Neural cell (in vitro differentiated cells): ENCODE measurements around the gene SLC27A5. TPM values are rescaled to one million over a fixed set of nuclear protein-coding genes. Genes with fewer than 3 reads are reported as not detected.

ENCODE experiments used
- H2AFZ ChIP-seq: fragments of 200-600, 300-800 bp; sonication (generic), shearing (Covaris generic); 2 replicates; pipeline ENCODE4 v1.6.0; 2014; ENCODE audit warnings: low read depth, mild to moderate bottlenecking, antibody characterized with exemption, low read length, moderate library complexity
- H3F3A ChIP-seq: fragments of 200-600 bp; shearing (Covaris generic); 2 replicates; pipeline ENCODE4 v1.6.1; 2016; ENCODE audit warnings: mild to moderate bottlenecking, moderate library complexity, mixed read lengths, antibody characterized with exemption, low read length; ENCODE audit not compliant: insufficient read depth, poor library complexity, severe bottlenecking
- H3K27ac ChIP-seq: fragments of 200-600, 300-800 bp; sonication (generic), shearing (Covaris generic); 2 replicates; pipeline ENCODE4 v1.5.1; 2014; ENCODE audit warnings: mild to moderate bottlenecking, low read length, moderate library complexity
- H3K27me3 ChIP-seq: fragments of 300-800, 200-600 bp; sonication (generic), shearing (Covaris generic); 2 replicates; pipeline ENCODE4 v1.6.0; 2014; ENCODE audit warnings: mild to moderate bottlenecking, low read depth, low read length, moderate library complexity; ENCODE audit not compliant: insufficient read depth
- H3K36me3 ChIP-seq: fragments of 300-800, 200-600 bp; sonication (generic), shearing (Covaris generic); 2 replicates; pipeline ENCODE4 v1.5.1; 2014; ENCODE audit warnings: mild to moderate bottlenecking, antibody characterized with exemption, low read length, moderate library complexity; ENCODE audit not compliant: insufficient read depth
- H3K4me2 ChIP-seq: fragments of 300-800, 200-600 bp; sonication (generic), shearing (Covaris generic); 2 replicates; pipeline ENCODE4 v1.6.0; 2014; ENCODE audit warnings: mild to moderate bottlenecking, low read length
- H3K4me3 ChIP-seq: fragments of 300-800, 200-600 bp; sonication (generic), shearing (Covaris generic); 2 replicates; pipeline ENCODE4 v1.5.1; 2014; ENCODE audit warnings: mild to moderate bottlenecking, low read length, moderate library complexity
- H3K79me2 ChIP-seq: fragments of 200-600 bp; shearing (Covaris generic); replicated peaks from 2 replicates; pipeline ENCODE4 v1.6.0; 2014; ENCODE audit warnings: mild to moderate bottlenecking, low read length, moderate library complexity; ENCODE audit not compliant: insufficient read depth
- H3K9ac ChIP-seq: fragments of 300-800, 200-600 bp; sonication (generic), shearing (Covaris generic); 2 replicates; pipeline ENCODE4 v1.6.1; 2016; ENCODE audit warnings: mild to moderate bottlenecking, low read length, mixed read lengths
- H3K9me2 ChIP-seq: fragments of 200-600 bp; shearing (Covaris generic); 2 replicates; pipeline ENCODE4 v1.6.1; 2016; ENCODE audit warnings: mild to moderate bottlenecking, low read length, mixed read lengths; ENCODE audit not compliant: insufficient read depth
- H3K9me3 ChIP-seq: fragments of 200-600, 300-800 bp; sonication (generic), shearing (Covaris generic); 2 replicates; pipeline ENCODE4 v1.6.1; 2016; ENCODE audit warnings: mild to moderate bottlenecking, mixed run types, low read length, moderate library complexity, mixed read lengths
- H4K20me1 ChIP-seq: fragments of 200-600 bp; shearing (Covaris generic); 2 replicates; pipeline ENCODE4 v1.6.1; 2016; ENCODE audit warnings: mild to moderate bottlenecking, mixed run types; ENCODE audit not compliant: insufficient read depth
- EP300 ChIP-seq: fragments of 450-650 bp; conservative IDR thresholded peaks from 2 replicates; pipeline ENCODE4 v1.6.1; 2014; ENCODE audit warnings: antibody characterized with exemption, mild to moderate bottlenecking, moderate library complexity; ENCODE audit not compliant: poor library complexity, severe bottlenecking
- EZH2 ChIP-seq: fragments of 200-600, 300-800 bp; shearing (Covaris generic), sonication (generic); IDR thresholded peaks from 2 replicates; pipeline ENCODE4 v1.6.1; 2014; ENCODE audit warnings: antibody characterized with exemption, low read length, borderline replicate concordance, mild to moderate bottlenecking; ENCODE audit not compliant: insufficient read depth, poor library complexity, severe bottlenecking
- MXI1 ChIP-seq: fragments of 450-650 bp; conservative IDR thresholded peaks from 2 replicates; pipeline ENCODE4 v1.6.1; 2014; ENCODE audit warnings: antibody characterized with exemption, mild to moderate bottlenecking; ENCODE audit not compliant: poor library complexity, severe bottlenecking
- POLR2AphosphoS5 ChIP-seq: IDR thresholded peaks from 2 replicates; pipeline ENCODE4 v1.6.1; 2012
- RAD21 ChIP-seq: fragments of 450-650 bp; conservative IDR thresholded peaks from 2 replicates; pipeline ENCODE4 v1.6.1; 2014; ENCODE audit warnings: antibody characterized with exemption, mild to moderate bottlenecking, moderate library complexity
- SMC3 ChIP-seq: fragments of 450-650 bp; conservative IDR thresholded peaks from 2 replicates; pipeline ENCODE4 v1.6.1; 2014; ENCODE audit warnings: antibody characterized with exemption, mild to moderate bottlenecking, moderate library complexity; ENCODE audit not compliant: poor library complexity
- TAF1 ChIP-seq: IDR thresholded peaks from 2 replicates; pipeline ENCODE4 v1.6.1; 2012; ENCODE audit warnings: low read depth
- polyA plus RNA-seq: library from polyadenylated mRNA; depleted of rRNA; stranded (reverse); fragments of >200 nt; gene quantifications from 2 replicates; pipeline ENCODE4 v1.2.3, GENCODE V29; 2014
- TF ChIP-seq, protein P1 (sequence below): IDR thresholded peaks from 2 replicates; pipeline ENCODE4 v1.6.1; 2012; ENCODE audit warnings: borderline replicate concordance
- TF ChIP-seq, protein P2 (sequence below): fragments of 450-650 bp; IDR thresholded peaks from 2 replicates; pipeline ENCODE4 v1.5.1; 2014; ENCODE audit warnings: antibody characterized with exemption, mild to moderate bottlenecking, moderate library complexity; ENCODE audit not compliant: poor library complexity, severe bottlenecking

The SLC27A5 gene
- polyA plus RNA-seq, 1 donor from 2014 or later: 14.9 TPM

DNA sequence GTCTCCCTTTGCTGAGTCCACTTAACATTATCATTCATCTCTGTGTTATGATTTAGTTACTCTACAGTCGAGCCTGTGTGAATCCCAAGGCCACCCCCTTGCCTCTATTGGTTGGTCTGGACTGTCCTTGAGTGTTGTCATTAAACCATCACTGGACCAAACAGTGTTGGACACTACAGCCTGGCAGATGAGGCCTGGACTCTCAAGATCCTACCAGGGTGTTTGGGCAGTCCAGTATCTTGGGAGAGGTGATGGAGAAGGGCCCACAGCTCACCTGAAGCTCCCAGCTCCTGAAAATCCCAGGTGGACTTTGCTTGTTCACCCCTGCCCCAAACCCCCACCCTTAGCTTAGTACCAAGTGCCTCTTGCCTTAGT, 39.3 kb upstream of the SLC27A5 start:
- Histone ChIP-seq H3K79me2 (peaks cover 19% of the 10 kb centered on the region), H3K4me3 (no peak overlapping the region), H4K20me1 (peaks cover 24% of the 10 kb centered on the region), H3K9me2 (no peaks in the 10 kb centered on the region), H3K27ac (no peak overlapping the region), H2AFZ (no peak overlapping the region), H3K9me3 (no peaks in the 10 kb centered on the region), H3K9ac (no peak overlapping the region), H3F3A (peaks cover 9% of the 10 kb centered on the region), H3K4me2 (no peak overlapping the region), H3K36me3 (peaks cover 3% of the 10 kb centered on the region), H3K27me3 (no peaks in the 10 kb centered on the region)
- TF ChIP-seq RAD21 (no peak), TAF1 (no peak), SMC3 (no peak), POLR2AphosphoS5 (no peak), MXI1 (no peak), EZH2 (no peak), EP300 (no peak)
- TF ChIP-seq, protein P1, sequence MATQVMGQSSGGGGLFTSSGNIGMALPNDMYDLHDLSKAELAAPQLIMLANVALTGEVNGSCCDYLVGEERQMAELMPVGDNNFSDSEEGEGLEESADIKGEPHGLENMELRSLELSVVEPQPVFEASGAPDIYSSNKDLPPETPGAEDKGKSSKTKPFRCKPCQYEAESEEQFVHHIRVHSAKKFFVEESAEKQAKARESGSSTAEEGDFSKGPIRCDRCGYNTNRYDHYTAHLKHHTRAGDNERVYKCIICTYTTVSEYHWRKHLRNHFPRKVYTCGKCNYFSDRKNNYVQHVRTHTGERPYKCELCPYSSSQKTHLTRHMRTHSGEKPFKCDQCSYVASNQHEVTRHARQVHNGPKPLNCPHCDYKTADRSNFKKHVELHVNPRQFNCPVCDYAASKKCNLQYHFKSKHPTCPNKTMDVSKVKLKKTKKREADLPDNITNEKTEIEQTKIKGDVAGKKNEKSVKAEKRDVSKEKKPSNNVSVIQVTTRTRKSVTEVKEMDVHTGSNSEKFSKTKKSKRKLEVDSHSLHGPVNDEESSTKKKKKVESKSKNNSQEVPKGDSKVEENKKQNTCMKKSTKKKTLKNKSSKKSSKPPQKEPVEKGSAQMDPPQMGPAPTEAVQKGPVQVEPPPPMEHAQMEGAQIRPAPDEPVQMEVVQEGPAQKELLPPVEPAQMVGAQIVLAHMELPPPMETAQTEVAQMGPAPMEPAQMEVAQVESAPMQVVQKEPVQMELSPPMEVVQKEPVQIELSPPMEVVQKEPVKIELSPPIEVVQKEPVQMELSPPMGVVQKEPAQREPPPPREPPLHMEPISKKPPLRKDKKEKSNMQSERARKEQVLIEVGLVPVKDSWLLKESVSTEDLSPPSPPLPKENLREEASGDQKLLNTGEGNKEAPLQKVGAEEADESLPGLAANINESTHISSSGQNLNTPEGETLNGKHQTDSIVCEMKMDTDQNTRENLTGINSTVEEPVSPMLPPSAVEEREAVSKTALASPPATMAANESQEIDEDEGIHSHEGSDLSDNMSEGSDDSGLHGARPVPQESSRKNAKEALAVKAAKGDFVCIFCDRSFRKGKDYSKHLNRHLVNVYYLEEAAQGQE: no peak
- TF ChIP-seq, protein P2, sequence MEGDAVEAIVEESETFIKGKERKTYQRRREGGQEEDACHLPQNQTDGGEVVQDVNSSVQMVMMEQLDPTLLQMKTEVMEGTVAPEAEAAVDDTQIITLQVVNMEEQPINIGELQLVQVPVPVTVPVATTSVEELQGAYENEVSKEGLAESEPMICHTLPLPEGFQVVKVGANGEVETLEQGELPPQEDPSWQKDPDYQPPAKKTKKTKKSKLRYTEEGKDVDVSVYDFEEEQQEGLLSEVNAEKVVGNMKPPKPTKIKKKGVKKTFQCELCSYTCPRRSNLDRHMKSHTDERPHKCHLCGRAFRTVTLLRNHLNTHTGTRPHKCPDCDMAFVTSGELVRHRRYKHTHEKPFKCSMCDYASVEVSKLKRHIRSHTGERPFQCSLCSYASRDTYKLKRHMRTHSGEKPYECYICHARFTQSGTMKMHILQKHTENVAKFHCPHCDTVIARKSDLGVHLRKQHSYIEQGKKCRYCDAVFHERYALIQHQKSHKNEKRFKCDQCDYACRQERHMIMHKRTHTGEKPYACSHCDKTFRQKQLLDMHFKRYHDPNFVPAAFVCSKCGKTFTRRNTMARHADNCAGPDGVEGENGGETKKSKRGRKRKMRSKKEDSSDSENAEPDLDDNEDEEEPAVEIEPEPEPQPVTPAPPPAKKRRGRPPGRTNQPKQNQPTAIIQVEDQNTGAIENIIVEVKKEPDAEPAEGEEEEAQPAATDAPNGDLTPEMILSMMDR: no peak

DNA sequence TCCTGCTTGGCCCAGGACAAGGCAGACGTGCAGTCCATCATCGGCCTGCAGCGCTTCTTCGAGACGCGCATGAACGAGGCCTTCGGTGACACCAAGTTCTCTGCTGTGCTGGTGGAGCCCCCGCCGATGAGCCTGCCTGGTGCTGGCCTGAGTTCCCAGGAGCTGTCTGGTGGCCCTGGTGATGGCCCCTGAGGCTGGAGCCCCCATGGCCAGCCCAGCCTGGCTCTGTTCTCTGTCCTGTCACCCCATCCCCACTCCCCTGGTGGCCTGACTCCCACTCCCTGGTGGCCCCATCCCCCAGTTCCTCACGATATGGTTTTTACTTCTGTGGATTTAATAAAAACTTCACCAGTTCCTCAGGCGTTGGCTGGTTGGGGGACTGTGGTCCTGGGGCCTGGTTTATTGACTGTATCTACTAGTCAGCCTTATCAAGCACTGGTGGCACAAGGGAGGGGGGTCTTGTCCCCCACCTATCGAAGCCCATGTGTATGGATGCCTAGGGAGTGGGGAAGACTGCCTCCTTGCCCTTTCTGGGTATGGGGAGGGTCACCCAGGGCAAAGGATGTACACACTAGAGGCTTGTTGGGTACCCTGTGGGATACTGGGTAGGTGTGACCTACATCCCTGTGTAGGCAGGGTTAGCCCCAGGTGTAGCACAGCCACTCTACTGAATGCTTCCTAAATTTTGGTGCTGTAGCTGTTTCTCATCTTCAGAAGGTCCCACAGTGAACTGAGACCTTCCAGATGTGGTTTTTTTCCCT, 38.8 kb upstream of the SLC27A5 start:
- H3K27me3 ChIP-seq: no peaks in the 10 kb centered on the region
- no peak overlapping the region for H3K9ac ChIP-seq
- H3K9me3 ChIP-seq: no peaks in the 10 kb centered on the region
- H3K36me3 ChIP-seq: peaks cover 3% of the 10 kb centered on the region
- H4K20me1 ChIP-seq: peaks cover 30% of the 10 kb centered on the region
- no peak overlapping the region for H2AFZ ChIP-seq
- peaks cover 9% of the 10 kb centered on the region for H3F3A ChIP-seq
- peaks cover 25% of the 10 kb centered on the region for H3K79me2 ChIP-seq
- no peaks in the 10 kb centered on the region for H3K9me2 ChIP-seq
- H3K4me3 ChIP-seq: no peak overlapping the region
- TF ChIP-seq EP300 (no peak), MXI1 (no peak), POLR2AphosphoS5 (no peak), TAF1 (no peak), SMC3 (no peak), RAD21 (no peak), EZH2 (no peak)
- TF ChIP-seq, protein P2: no peak
- TF ChIP-seq, protein P1: no peak
- no peak overlapping the region for H3K4me2 ChIP-seq
- no peak overlapping the region for H3K27ac ChIP-seq
